ENCODE data around the gene HRCT1. TPM values are rescaled to one million over a fixed set of nuclear protein-coding genes. Genes with fewer than 3 reads are reported as not detected.
"Not testable (repeated sequence)": the region's sequence is repeated elsewhere in the genome, so short reads cannot be mapped to it uniquely, and the experiment has no call there.

HRCT1 gene
- total and polyA plus RNA-seq, 11 donors: 0.97 to 9.5 (median 4.4) TPM

DNA sequence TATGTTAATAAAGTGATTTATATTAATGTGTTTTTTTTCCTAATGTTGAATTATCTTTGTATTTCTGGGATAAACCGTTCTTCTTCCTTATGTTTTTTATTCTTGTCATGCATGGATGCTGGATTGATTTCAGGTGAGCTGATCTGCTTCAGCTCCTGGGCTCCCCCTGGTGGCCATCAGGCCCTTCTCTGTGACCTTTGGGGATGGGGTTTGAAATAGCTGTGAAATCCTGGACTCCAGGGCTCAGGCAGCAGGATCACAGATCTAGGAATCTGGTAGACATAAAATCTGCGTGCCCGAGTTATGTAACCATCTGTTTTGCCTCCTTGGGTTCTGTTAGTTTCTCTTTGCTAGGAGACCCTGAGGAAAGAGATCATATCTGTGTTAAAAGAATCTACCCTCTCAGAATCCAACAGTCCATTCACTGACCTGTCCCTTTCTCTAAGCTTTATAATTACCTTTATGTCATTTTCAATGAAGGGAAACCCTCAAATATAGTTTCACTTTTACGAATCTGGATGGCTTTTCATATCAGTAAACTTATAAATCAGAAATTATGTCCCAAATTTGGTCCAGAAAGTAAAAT is 23.6 kb upstream of the HRCT1 start:
- Histone ChIP-seq H3K27ac (no peak overlapping the region), H3K9me3 (peaks cover 0 to 7% (median 2%) of the 10 kb centered on the region in 12 donors), H3K4me1 (no peaks in the 10 kb centered on the region), H3K4me3 (no peak overlapping the region), H3K36me3 (no peaks in the 10 kb centered on the region), H3K27me3 (peaks cover 0 to 10% (median 0%) of the 10 kb centered on the region in 9 donors)
- WGBS, 4 donors: 0 to 3% (median 1%) methylated on average over 4 of the region's 4 CpGs
- DNase-seq (peak; percentile 81 to 92 (median 82)), ATAC-seq (peak in 3 of 4 donors; percentile 82 to 85 (median 83))
- intact Hi-C loops (cut with DNase I): loop anchor here (1.0 to 10.0 kb wide), 10 partner anchors 46 to 238 kb away; partner anchors contain the start of genes FAM221B (in 5 of the 10), TMEM8B (in 5 of the 10), NPR2 (in 3 of the 10) and CCDC107 (in 2 of the 10)
- TF ChIP-seq POLR2A (IDR thresholded peaks at IDR 0.05): no peak
- TF ChIP-seq, protein P1, sequence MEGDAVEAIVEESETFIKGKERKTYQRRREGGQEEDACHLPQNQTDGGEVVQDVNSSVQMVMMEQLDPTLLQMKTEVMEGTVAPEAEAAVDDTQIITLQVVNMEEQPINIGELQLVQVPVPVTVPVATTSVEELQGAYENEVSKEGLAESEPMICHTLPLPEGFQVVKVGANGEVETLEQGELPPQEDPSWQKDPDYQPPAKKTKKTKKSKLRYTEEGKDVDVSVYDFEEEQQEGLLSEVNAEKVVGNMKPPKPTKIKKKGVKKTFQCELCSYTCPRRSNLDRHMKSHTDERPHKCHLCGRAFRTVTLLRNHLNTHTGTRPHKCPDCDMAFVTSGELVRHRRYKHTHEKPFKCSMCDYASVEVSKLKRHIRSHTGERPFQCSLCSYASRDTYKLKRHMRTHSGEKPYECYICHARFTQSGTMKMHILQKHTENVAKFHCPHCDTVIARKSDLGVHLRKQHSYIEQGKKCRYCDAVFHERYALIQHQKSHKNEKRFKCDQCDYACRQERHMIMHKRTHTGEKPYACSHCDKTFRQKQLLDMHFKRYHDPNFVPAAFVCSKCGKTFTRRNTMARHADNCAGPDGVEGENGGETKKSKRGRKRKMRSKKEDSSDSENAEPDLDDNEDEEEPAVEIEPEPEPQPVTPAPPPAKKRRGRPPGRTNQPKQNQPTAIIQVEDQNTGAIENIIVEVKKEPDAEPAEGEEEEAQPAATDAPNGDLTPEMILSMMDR (IDR thresholded peaks at IDR 0.05): peak; percentile 93 to 99 (median 98)

DNA sequence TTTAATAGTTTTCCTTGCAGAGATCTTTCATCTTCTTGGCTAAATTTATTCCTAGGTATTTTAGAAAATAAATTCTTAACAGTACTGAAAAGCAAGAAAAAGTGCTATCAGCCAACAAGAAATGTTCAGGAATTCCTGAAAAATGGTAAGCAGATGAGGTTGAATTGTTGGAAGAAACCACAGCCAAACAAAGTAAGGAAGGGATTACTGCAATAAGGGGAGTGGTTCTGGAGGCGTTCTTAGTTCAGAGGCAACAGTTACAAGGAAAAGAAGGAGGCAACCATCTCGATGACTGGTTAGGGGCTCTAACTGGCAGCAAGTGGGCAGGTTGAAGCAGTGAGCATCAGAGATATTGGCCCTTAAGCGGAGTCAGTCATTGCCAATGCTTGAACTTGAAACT is 23.0 kb upstream of the HRCT1 start:
- ATAC-seq (no peak), DNase-seq (no peak)
- no peak for TF ChIP-seq POLR2A (IDR thresholded peaks at IDR 0.05)
- TF ChIP-seq, protein P1 (IDR thresholded peaks at IDR 0.05): no peak
- WGBS, 4 donors: 67 to 80% (median 71%) methylated on average over 3 of the region's 3 CpGs
- Histone ChIP-seq H3K36me3 (no peaks in the 10 kb centered on the region), H3K27me3 (peaks cover 0 to 10% (median 0%) of the 10 kb centered on the region in 9 donors), H3K9me3 (peaks cover 0 to under 1% (median 0%) of the 10 kb centered on the region in 12 donors), H3K4me3 (no peak overlapping the region), H3K4me1 (no peaks in the 10 kb centered on the region), H3K27ac (no peak overlapping the region)
- intact Hi-C loops (cut with DNase I): loop anchor here (1.0 to 10.0 kb wide), 10 partner anchors 46 to 238 kb away; partner anchors contain the start of genes FAM221B (in 5 of the 10), TMEM8B (in 5 of the 10), NPR2 (in 3 of the 10) and CCDC107 (in 2 of the 10)

- not testable (repeated sequence) for H3K4me1 ChIP-seq, ATAC-seq, DNase-seq, H3K4me3 ChIP-seq, H3K9me3 ChIP-seq, H3K27me3 ChIP-seq, H3K27ac ChIP-seq, H3K36me3 ChIP-seq
- intact Hi-C loops (cut with DNase I): loop anchor here in 7 of 10 donors (5.0 to 10.0 kb wide), 4 partner anchors 58 to 240 kb away; partner anchors contain the start of genes FAM221B (in 5 of the 7), TMEM8B (in 5 of the 7), CCDC107 (in 2 of the 7) and RMRP (in 2 of the 7)
- 79 to 91% (median 89%) methylated on average over 3 of the region's 3 CpGs for WGBS, 4 donors
Measured at GRCh38 chr9:35884908-35885307, 21.1 kb upstream of the HRCT1 start.

- no peak overlapping the region for H3K27ac ChIP-seq
- no peaks in the 10 kb centered on the region for H3K9me3 ChIP-seq
- DNase-seq (no peak), ATAC-seq (no peak)
- no peaks in the 10 kb centered on the region for H3K36me3 ChIP-seq
- no peaks in the 10 kb centered on the region for H3K27me3 ChIP-seq
- 83 to 91% (median 87%) methylated on average over 3 of the region's 3 CpGs for WGBS, 4 donors
- intact Hi-C loops (cut with DNase I): no loop called here
- H3K4me3 ChIP-seq: no peak overlapping the region
- TF ChIP-seq, protein P1 (IDR thresholded peaks at IDR 0.05): no peak
- no peak for TF ChIP-seq POLR2A (IDR thresholded peaks at IDR 0.05)
- no peaks in the 10 kb centered on the region for H3K4me1 ChIP-seq
Measured at GRCh38 chr9:35891646-35892045, 14.4 kb upstream of the HRCT1 start.

Data from heart left ventricle (tissue), 16 donors.